ENCODE data around the gene DRD3. TPM values are rescaled to one million over a fixed set of nuclear protein-coding genes. Genes with fewer than 3 reads are reported as not detected.

Gene DRD3
- total RNA-seq, 1 experiment from 2014 or later, result not detected

- no peaks in the 10 kb centered on the region for H3K4me1 Mint-ChIP-seq (ENCODE audit: low read depth, unreplicated experiment)
- intact Hi-C loops (cut with micrococcal nuclease; ENCODE audit: unreplicated experiment), result loop anchor here (1.0 kb wide), 3 partner anchors 27 to 185 kb away; partner anchors contain the start of gene DRD3
- Histone ChIP-seq H3K36me3 (ENCODE audit: control insufficient read depth, insufficient read depth, low read length) (no peaks in the 10 kb centered on the region), H3K4me3 (ENCODE audit: low read depth, low read length) (peak overlapping the region; percentile 56), H3K4me1 (no peaks in the 10 kb centered on the region), H3K27me3 (replicated peaks; ENCODE audit: control insufficient read depth, insufficient read depth, low read length) (no peaks in the 10 kb centered on the region), H3K9me3 (no peaks in the 10 kb centered on the region)
- no TSS peak for BruUV-seq (replicated peaks)
- ChIA-PET POLR2A (no interaction called here), CTCF (interaction anchor here (0.9 kb wide), 1 partner anchor 147 kb away, joined by 4 read pairs; no protein-coding TSS in a partner anchor)
- H3K9me3 Mint-ChIP-seq (ENCODE audit: unreplicated experiment), result no peaks in the 10 kb centered on the region
- DNase-seq, result peak; percentile 74 to 83
- H3K27ac Mint-ChIP-seq (ENCODE audit: unreplicated experiment), result no peak overlapping the region
- H3K27me3 Mint-ChIP-seq (ENCODE audit: insufficient read depth, unreplicated experiment), result peaks cover 23% of the 10 kb centered on the region
- no peaks in the 10 kb centered on the region for H3K36me3 Mint-ChIP-seq (ENCODE audit: insufficient read depth, unreplicated experiment)
- TF ChIP-seq, protein P1, sequence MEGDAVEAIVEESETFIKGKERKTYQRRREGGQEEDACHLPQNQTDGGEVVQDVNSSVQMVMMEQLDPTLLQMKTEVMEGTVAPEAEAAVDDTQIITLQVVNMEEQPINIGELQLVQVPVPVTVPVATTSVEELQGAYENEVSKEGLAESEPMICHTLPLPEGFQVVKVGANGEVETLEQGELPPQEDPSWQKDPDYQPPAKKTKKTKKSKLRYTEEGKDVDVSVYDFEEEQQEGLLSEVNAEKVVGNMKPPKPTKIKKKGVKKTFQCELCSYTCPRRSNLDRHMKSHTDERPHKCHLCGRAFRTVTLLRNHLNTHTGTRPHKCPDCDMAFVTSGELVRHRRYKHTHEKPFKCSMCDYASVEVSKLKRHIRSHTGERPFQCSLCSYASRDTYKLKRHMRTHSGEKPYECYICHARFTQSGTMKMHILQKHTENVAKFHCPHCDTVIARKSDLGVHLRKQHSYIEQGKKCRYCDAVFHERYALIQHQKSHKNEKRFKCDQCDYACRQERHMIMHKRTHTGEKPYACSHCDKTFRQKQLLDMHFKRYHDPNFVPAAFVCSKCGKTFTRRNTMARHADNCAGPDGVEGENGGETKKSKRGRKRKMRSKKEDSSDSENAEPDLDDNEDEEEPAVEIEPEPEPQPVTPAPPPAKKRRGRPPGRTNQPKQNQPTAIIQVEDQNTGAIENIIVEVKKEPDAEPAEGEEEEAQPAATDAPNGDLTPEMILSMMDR (IDR thresholded peaks at IDR 0.05; ENCODE audit: insufficient read depth in 1 of 2, low read depth in 1 of 2, low read length in 1 of 2, severe bottlenecking in 1 of 2, unreplicated experiment in 1 of 2), result peak; percentile 86 to 88
- peak overlapping the region; percentile 65 for H3K4me3 Mint-ChIP-seq (ENCODE audit: unreplicated experiment)
These were observed 26.2 kb downstream of the DRD3 start for GRCh38 chr3:114152519-114153151.

GRCh38 chr3:114151091-114151490, 27.8 kb downstream of the DRD3 start:
- BruUV-seq (replicated peaks), result no TSS peak
- Histone ChIP-seq H3K4me1 (no peaks in the 10 kb centered on the region), H3K27me3 (replicated peaks; ENCODE audit: control insufficient read depth, insufficient read depth, low read length) (no peaks in the 10 kb centered on the region), H3K36me3 (ENCODE audit: control insufficient read depth, insufficient read depth, low read length) (no peaks in the 10 kb centered on the region), H3K9me3 (no peaks in the 10 kb centered on the region), H3K4me3 (ENCODE audit: low read depth, low read length) (no peak overlapping the region)
- TF ChIP-seq, protein P1 (IDR thresholded peaks at IDR 0.05; ENCODE audit: insufficient read depth in 1 of 2, low read depth in 1 of 2, low read length in 1 of 2, severe bottlenecking in 1 of 2, unreplicated experiment in 1 of 2), result no peak
- no peaks in the 10 kb centered on the region for H3K4me1 Mint-ChIP-seq (ENCODE audit: low read depth, unreplicated experiment)
- POLR2A ChIA-PET, result no interaction called here
- no peaks in the 10 kb centered on the region for H3K36me3 Mint-ChIP-seq (ENCODE audit: insufficient read depth, unreplicated experiment)
- no peak overlapping the region for H3K27ac Mint-ChIP-seq (ENCODE audit: unreplicated experiment)
- no peak overlapping the region for H3K4me3 Mint-ChIP-seq (ENCODE audit: unreplicated experiment)
- CTCF ChIA-PET, result no interaction called here
- H3K27me3 Mint-ChIP-seq (ENCODE audit: insufficient read depth, unreplicated experiment), result peaks cover 17% of the 10 kb centered on the region
- H3K9me3 Mint-ChIP-seq (ENCODE audit: unreplicated experiment), result no peaks in the 10 kb centered on the region
- intact Hi-C loops (cut with micrococcal nuclease; ENCODE audit: unreplicated experiment), result no loop called here
- no peak for DNase-seq

DNA sequence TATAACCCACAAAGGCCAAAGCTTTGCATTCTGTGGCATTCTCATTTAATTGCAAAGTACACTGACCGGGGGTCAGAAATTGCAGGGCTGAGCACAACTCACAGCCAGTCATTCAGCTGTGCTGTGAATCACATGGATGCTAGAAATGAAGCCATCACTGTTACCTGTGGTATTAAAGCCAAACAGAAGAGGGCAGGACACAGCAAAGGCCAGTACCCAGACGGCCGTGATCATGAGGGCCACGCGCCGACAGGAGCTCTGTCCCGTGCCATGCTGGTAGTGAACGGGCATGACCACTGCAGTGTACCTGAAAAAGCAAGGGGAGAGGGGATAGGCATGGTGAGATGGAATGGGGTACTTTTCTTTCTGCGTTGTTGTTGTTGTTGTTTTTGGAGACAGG, 31.6 kb downstream of the DRD3 start:
- intact Hi-C loops (cut with micrococcal nuclease; ENCODE audit: unreplicated experiment), result no loop called here
- H3K4me3 ChIP-seq (ENCODE audit: low read depth, low read length), result no peak overlapping the region
- no peaks in the 10 kb centered on the region for H3K36me3 ChIP-seq (ENCODE audit: control insufficient read depth, insufficient read depth, low read length)
- H3K4me1 Mint-ChIP-seq (ENCODE audit: low read depth, unreplicated experiment), result no peaks in the 10 kb centered on the region
- H3K4me3 Mint-ChIP-seq (ENCODE audit: unreplicated experiment), result no peak overlapping the region
- H3K9me3 ChIP-seq, result no peaks in the 10 kb centered on the region
- POLR2A ChIA-PET, result no interaction called here
- H3K27ac Mint-ChIP-seq (ENCODE audit: unreplicated experiment), result no peak overlapping the region
- H3K27me3 Mint-ChIP-seq (ENCODE audit: insufficient read depth, unreplicated experiment), result peaks cover 17% of the 10 kb centered on the region
- no peaks in the 10 kb centered on the region for H3K27me3 ChIP-seq (replicated peaks; ENCODE audit: control insufficient read depth, insufficient read depth, low read length)
- no peaks in the 10 kb centered on the region for H3K9me3 Mint-ChIP-seq (ENCODE audit: unreplicated experiment)
- no peak for DNase-seq
- TF ChIP-seq, protein P1 (IDR thresholded peaks at IDR 0.05; ENCODE audit: insufficient read depth in 1 of 2, low read depth in 1 of 2, low read length in 1 of 2, severe bottlenecking in 1 of 2, unreplicated experiment in 1 of 2), result no peak
- no peaks in the 10 kb centered on the region for H3K4me1 ChIP-seq
- no TSS peak for BruUV-seq (replicated peaks)
- no peaks in the 10 kb centered on the region for H3K36me3 Mint-ChIP-seq (ENCODE audit: insufficient read depth, unreplicated experiment)
- CTCF ChIA-PET, result interaction anchor here (0.9 to 1.3 kb wide), 2 partner anchors 55 to 152 kb away, joined by 3 read pairs; no protein-coding TSS in a partner anchor
